NB4 (cell line): ENCODE results near the gene HDAC9.

Experiments
- CTCF ChIP-seq: IDR thresholded peaks from one replicate; pipeline ENCODE4 v1.5.1; 2012; ENCODE audit warnings: low read depth, low read length
- MYC ChIP-seq: IDR thresholded peaks from 2 replicates; pipeline ENCODE4 v1.6.1; 2011; ENCODE audit warnings: low read depth, low read length

DNA sequence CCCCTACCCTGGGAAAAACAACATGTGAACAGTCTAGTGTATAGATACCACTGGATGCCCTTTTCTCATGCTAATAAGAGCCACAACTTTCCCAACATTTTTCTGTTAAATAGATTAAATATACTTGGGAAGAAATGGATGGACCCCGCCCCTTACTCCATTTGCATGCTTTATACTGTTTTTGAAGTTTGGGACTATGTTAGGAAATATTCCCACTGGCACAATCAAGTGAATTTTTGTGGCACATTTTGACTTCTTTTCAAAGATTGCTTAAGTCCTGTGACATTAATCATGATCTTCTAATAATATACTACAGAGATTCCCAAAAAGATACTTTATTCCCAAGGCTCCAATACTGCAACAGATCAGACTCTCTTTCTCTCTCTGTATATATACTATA lies 405.3 kb downstream of the HDAC9 start:
- TF ChIP-seq CTCF (no peak), MYC (no peak)
